Type B pancreatic cell (in vitro differentiated cells): ENCODE measurements around the gene FILIP1. TPM values are rescaled to one million over a fixed set of nuclear protein-coding genes. Genes with fewer than 3 reads are reported as not detected.
"Not testable (repeated sequence)": the region's sequence is repeated elsewhere in the genome, so short reads cannot be mapped to it uniquely, and the experiment has no call there.

Source experiments
- DNase-seq: peaks from one replicate; pipeline ENCODE4 v3.0.0; 2021; ENCODE audit warnings: mixed read lengths; ENCODE audit not compliant: unreplicated experiment; ENCODE audit errors: extremely low spot score
- H3K27ac Mint-ChIP-seq: 2 replicates; pipeline ENCODE4 v1.8.0; 2021; ENCODE audit warnings: mild to moderate bottlenecking, mixed read lengths
- H3K27me3 Mint-ChIP-seq: 2 replicates; pipeline ENCODE4 v1.8.0; 2021; ENCODE audit warnings: mixed read lengths
- H3K36me3 Mint-ChIP-seq: 2 replicates; pipeline ENCODE4 v1.8.0; 2021; ENCODE audit warnings: mixed read lengths
- H3K4me1 Mint-ChIP-seq: one replicate; pipeline ENCODE4 v1.8.0; 2021; ENCODE audit warnings: mixed read lengths; ENCODE audit not compliant: unreplicated experiment
- H3K4me3 Mint-ChIP-seq: 2 replicates; pipeline ENCODE4 v1.8.0; 2021; ENCODE audit warnings: mild to moderate bottlenecking, mixed read lengths
- H3K9me3 Mint-ChIP-seq: 2 replicates; pipeline ENCODE4 v1.8.0; 2021; ENCODE audit warnings: mixed read lengths
- CTCF ChIP-seq: fragments of 200-600 bp; sonication (generic); conservative IDR thresholded peaks from 2 replicates; pipeline ENCODE4 v1.5.0; 2021; ENCODE audit warnings: antibody characterized with exemption, mild to moderate bottlenecking
- total RNA-seq: library from RNA; stranded (reverse); gene quantifications from 2 replicates; pipeline ENCODE4 v1.2.1, GENCODE V29; 2021; ENCODE audit warnings: low replicate concordance

Gene FILIP1
- total RNA-seq, 1 donor from 2014 or later, result 5.0 TPM

- H3K36me3 Mint-ChIP-seq, result no peaks in the 10 kb centered on the region
- no peak overlapping the region for H3K4me3 Mint-ChIP-seq
- H3K27ac Mint-ChIP-seq, result no peak overlapping the region
- H3K4me1 Mint-ChIP-seq, result peaks cover 30% of the 10 kb centered on the region
- DNase-seq, result no peak
- H3K9me3 Mint-ChIP-seq, result no peaks in the 10 kb centered on the region
- TF ChIP-seq CTCF, result no peak
- no peaks in the 10 kb centered on the region for H3K27me3 Mint-ChIP-seq
These were observed 56.7 kb downstream of the FILIP1 start for GRCh38 chr6:75436869-75437268.

- H3K4me3 Mint-ChIP-seq, H3K27me3 Mint-ChIP-seq: not testable (repeated sequence)
These were observed 60.8 kb downstream of the FILIP1 start for GRCh38 chr6:75432809-75433208.

GRCh38 chr6:75431379-75431778, 62.2 kb downstream of the FILIP1 start:
- Mint-ChIP-seq H3K4me3 (peak overlapping the region; percentile 1), H3K27me3 (no peaks in the 10 kb centered on the region), H3K36me3 (no peaks in the 10 kb centered on the region), H3K27ac (peak overlapping the region; percentile 7), H3K9me3 (peaks cover 1% of the 10 kb centered on the region), H3K4me1 (peaks cover 24% of the 10 kb centered on the region)
- no peak for DNase-seq
- no peak for TF ChIP-seq CTCF

More at GRCh38 chr6:75432809-75433208, 60.8 kb downstream of the FILIP1 start:
- not testable (repeated sequence) for H3K9me3 Mint-ChIP-seq, DNase-seq, H3K36me3 Mint-ChIP-seq, H3K27ac Mint-ChIP-seq
- peaks cover 33% of the 10 kb centered on the region for H3K4me1 Mint-ChIP-seq

- TF ChIP-seq CTCF, result no peak
- H3K27ac Mint-ChIP-seq, result peak overlapping the region; percentile 7
- DNase-seq, result no peak
These were observed 62.8 kb downstream of the FILIP1 start for GRCh38 chr6:75430631-75431325.

GRCh38 chr6:75429061-75429703, 64.4 kb downstream of the FILIP1 start:
- Mint-ChIP-seq H3K9me3 (peaks cover 4% of the 10 kb centered on the region), H3K27ac (no peak overlapping the region), H3K27me3 (no peaks in the 10 kb centered on the region), H3K36me3 (no peaks in the 10 kb centered on the region), H3K4me1 (peaks cover 24% of the 10 kb centered on the region), H3K4me3 (no peak overlapping the region)
- no peak for TF ChIP-seq CTCF
- no peak for DNase-seq

More at GRCh38 chr6:75430631-75431325, 62.8 kb downstream of the FILIP1 start:
- H3K9me3 Mint-ChIP-seq, result peaks cover 4% of the 10 kb centered on the region
- H3K4me3 Mint-ChIP-seq, result no peak overlapping the region
- no peaks in the 10 kb centered on the region for H3K27me3 Mint-ChIP-seq
- peaks cover 24% of the 10 kb centered on the region for H3K4me1 Mint-ChIP-seq
- H3K36me3 Mint-ChIP-seq, result no peaks in the 10 kb centered on the region

GRCh38 chr6:75428204-75428603, 65.4 kb downstream of the FILIP1 start:
- H3K27ac Mint-ChIP-seq, result no peak overlapping the region
- H3K9me3 Mint-ChIP-seq, result peaks cover 4% of the 10 kb centered on the region
- peaks cover 24% of the 10 kb centered on the region for H3K4me1 Mint-ChIP-seq
- no peak for TF ChIP-seq CTCF
- DNase-seq, result no peak
- no peaks in the 10 kb centered on the region for H3K27me3 Mint-ChIP-seq
- no peak overlapping the region for H3K4me3 Mint-ChIP-seq
- no peaks in the 10 kb centered on the region for H3K36me3 Mint-ChIP-seq
